Mesenchymal stem cell (in vitro differentiated cells and primary cell): ENCODE data around the gene ADGRG7.

Experiments
- DNase-seq: peaks from one replicate; pipeline ENCODE4 v3.0.0-alpha.2; 2013
- H2AFZ ChIP-seq: one replicate; pipeline ENCODE4 v1.6.1; 2013; ENCODE audit warnings: low read depth, mild to moderate bottlenecking, control low read depth, inconsistent platforms, low read length, moderate library complexity
- H2AK5ac ChIP-seq: 2 replicates; pipeline ENCODE4 v1.6.1; 2013; ENCODE audit warnings: low read length, moderate library complexity, mild to moderate bottlenecking, inconsistent platforms; ENCODE audit not compliant: severe bottlenecking
- H2BK120ac ChIP-seq: one replicate; pipeline ENCODE4 v1.6.1; 2013; ENCODE audit warnings: low read depth, mild to moderate bottlenecking, inconsistent platforms, low read length, moderate library complexity
- H2BK12ac ChIP-seq, 2 experiments: one replicate each; pipeline ENCODE4 v1.6.1; 2013; ENCODE audit warnings: inconsistent platforms in 2 of 2, low read length in 2 of 2, mild to moderate bottlenecking in 2 of 2, moderate library complexity in 2 of 2, control low read depth in 1 of 2
- H2BK15ac ChIP-seq: one replicate; pipeline ENCODE4 v1.6.1; 2013; ENCODE audit warnings: mild to moderate bottlenecking, low read depth, inconsistent platforms; ENCODE audit not compliant: poor library complexity, severe bottlenecking
- H2BK5ac ChIP-seq: 2 replicates; pipeline ENCODE4 v1.6.1; 2013; ENCODE audit warnings: low read depth, mild to moderate bottlenecking, low read length, control low read depth, inconsistent platforms; ENCODE audit not compliant: poor library complexity, severe bottlenecking
- H3K14ac ChIP-seq, 2 experiments: one replicate each; pipeline ENCODE4 v1.6.1; 2013; ENCODE audit warnings: inconsistent platforms in 2 of 2, low read length in 2 of 2, control low read depth in 1 of 2, mild to moderate bottlenecking in 1 of 2, moderate library complexity in 1 of 2
- H3K18ac ChIP-seq, 2 experiments: one replicate each; pipeline ENCODE4 v1.6.1; 2013; ENCODE audit warnings: inconsistent platforms in 2 of 2, low read length in 2 of 2, control low read depth in 1 of 2, low read depth in 1 of 2, mild to moderate bottlenecking in 1 of 2
- H3K23ac ChIP-seq, 2 experiments: one replicate each; pipeline ENCODE4 v1.6.1; 2013; ENCODE audit warnings: inconsistent platforms in 2 of 2, low read length in 2 of 2, mild to moderate bottlenecking in 2 of 2, moderate library complexity in 2 of 2, control low read depth in 1 of 2
- H3K27ac ChIP-seq: 2 replicates; pipeline ENCODE4 v1.5.1; 2013; ENCODE audit warnings: mild to moderate bottlenecking, moderate library complexity, low read length, control low read depth, inconsistent platforms; ENCODE audit not compliant: poor library complexity, severe bottlenecking
- H3K27me3 ChIP-seq, 2 experiments: 2 replicates each; pipeline versions ENCODE4 v1.6.1 to v1.7.0; 2013; ENCODE audit warnings: low read length in 2 of 2, mild to moderate bottlenecking in 2 of 2, moderate library complexity in 2 of 2, control low read depth in 1 of 2, inconsistent platforms in 1 of 2; ENCODE audit not compliant: control insufficient read depth in 1 of 2, insufficient read depth in 1 of 2
- H3K36me3 ChIP-seq, 2 experiments: 2 replicates each; pipeline versions ENCODE4 v1.6.1 to v1.7.0; 2013; ENCODE audit warnings: low read length in 2 of 2, control low read depth in 1 of 2, inconsistent platforms in 1 of 2, low read depth in 1 of 2, mild to moderate bottlenecking in 1 of 2; ENCODE audit not compliant: insufficient read depth in 2 of 2, control insufficient read depth in 1 of 2
- H3K4ac ChIP-seq, 2 experiments: one replicate each; pipeline ENCODE4 v1.6.1; 2013; ENCODE audit warnings: inconsistent platforms in 2 of 2, low read length in 2 of 2, mild to moderate bottlenecking in 2 of 2, moderate library complexity in 2 of 2, control low read depth in 1 of 2, low read depth in 1 of 2
- H3K4me1 ChIP-seq: 2 replicates; pipeline ENCODE4 v1.6.1; 2013; ENCODE audit warnings: low read depth, low read length, control low read depth; ENCODE audit not compliant: control insufficient read depth, insufficient read depth
- H3K4me2 ChIP-seq: 2 replicates; pipeline ENCODE4 v1.6.1; 2013; ENCODE audit warnings: low read length, mild to moderate bottlenecking, inconsistent platforms; ENCODE audit not compliant: poor library complexity, severe bottlenecking
- H3K4me3 ChIP-seq, 2 experiments: 2 replicates each; pipeline versions ENCODE4 v1.5.1 to v1.7.0; 2013; ENCODE audit warnings: low read length in 2 of 2, mild to moderate bottlenecking in 2 of 2, control low read depth in 1 of 2, low read depth in 1 of 2; ENCODE audit not compliant: insufficient read depth in 1 of 2
- H3K79me1 ChIP-seq: replicated peaks from 2 replicates; pipeline ENCODE4 v1.6.1; 2013; ENCODE audit warnings: mild to moderate bottlenecking, control low read depth, low read length, inconsistent platforms; ENCODE audit not compliant: poor library complexity, severe bottlenecking
- H3K9ac ChIP-seq: 2 replicates; pipeline ENCODE4 v1.7.0; 2013; ENCODE audit warnings: mild to moderate bottlenecking, low read length, moderate library complexity
- H3K9me3 ChIP-seq: 2 replicates; pipeline ENCODE4 v1.7.0; 2013; ENCODE audit warnings: mild to moderate bottlenecking, low read length; ENCODE audit not compliant: control insufficient read depth
- H4K8ac ChIP-seq: one replicate; pipeline ENCODE4 v1.6.1; 2013; ENCODE audit warnings: inconsistent platforms, mild to moderate bottlenecking, low read length, moderate library complexity
- H4K91ac ChIP-seq: one replicate; pipeline ENCODE4 v1.6.1; 2013; ENCODE audit warnings: mild to moderate bottlenecking, low read length, inconsistent platforms
- WGBS: methylation state at CpG from one replicate; pipeline ENCODE4 v1.1.7; 2013; ENCODE audit warnings: mixed read lengths; 5-methylcytosine and 5-hydroxymethylcytosine counted together

The ADGRG7 gene

GRCh38 chr3:100695696-100696095, 86.3 kb downstream of the ADGRG7 start:
- no peak overlapping the region for H3K4me2 ChIP-seq
- no peak overlapping the region for H4K91ac ChIP-seq
- no peak overlapping the region for H2AFZ ChIP-seq
- H3K23ac ChIP-seq: no peak overlapping the region
- no peak overlapping the region for H3K4ac ChIP-seq
- H2BK5ac ChIP-seq: no peak overlapping the region
- no peaks in the 10 kb centered on the region for H3K79me1 ChIP-seq
- H2AK5ac ChIP-seq: no peak overlapping the region
- H3K18ac ChIP-seq: no peak overlapping the region
- no peak overlapping the region for H2BK120ac ChIP-seq
- H3K4me1 ChIP-seq: no peaks in the 10 kb centered on the region
- no peak overlapping the region for H3K9ac ChIP-seq
- H3K27ac ChIP-seq: no peak overlapping the region
- H3K4me3 ChIP-seq: no peak overlapping the region
- no peak overlapping the region for H3K14ac ChIP-seq
- H3K27me3 ChIP-seq: peaks cover 7 to 16% of the 10 kb centered on the region in 2 experiments
- no peak overlapping the region for H2BK15ac ChIP-seq
- no peaks in the 10 kb centered on the region for H3K9me3 ChIP-seq
- no peak overlapping the region for H2BK12ac ChIP-seq
- DNase-seq: no peak
- H3K36me3 ChIP-seq: no peaks in the 10 kb centered on the region
- WGBS: 48% methylated on average over 2 of the region's 2 CpGs
- no peak overlapping the region for H4K8ac ChIP-seq

- no peak overlapping the region for H3K4me2 ChIP-seq
- H3K9me3 ChIP-seq: no peaks in the 10 kb centered on the region
- H2BK5ac ChIP-seq: no peak overlapping the region
- no peak overlapping the region for H3K18ac ChIP-seq
- no peaks in the 10 kb centered on the region for H3K36me3 ChIP-seq
- H3K9ac ChIP-seq: no peak overlapping the region
- H2BK15ac ChIP-seq: no peak overlapping the region
- H4K91ac ChIP-seq: no peak overlapping the region
- H2AFZ ChIP-seq: no peak overlapping the region
- H3K27me3 ChIP-seq: peaks cover 7 to 16% of the 10 kb centered on the region in 2 experiments
- no peak overlapping the region for H3K14ac ChIP-seq
- H3K4me3 ChIP-seq: no peak overlapping the region
- WGBS: 82% methylated on average over 3 of the region's 3 CpGs
- no peak overlapping the region for H3K27ac ChIP-seq
- H2AK5ac ChIP-seq: no peak overlapping the region
- no peak overlapping the region for H3K4ac ChIP-seq
- no peak overlapping the region for H2BK120ac ChIP-seq
- no peak overlapping the region for H3K23ac ChIP-seq
- H3K4me1 ChIP-seq: no peaks in the 10 kb centered on the region
- H2BK12ac ChIP-seq: no peak overlapping the region
- H4K8ac ChIP-seq: no peak overlapping the region
- DNase-seq: no peak
- no peaks in the 10 kb centered on the region for H3K79me1 ChIP-seq
These were observed 86.8 kb downstream of the ADGRG7 start for GRCh38 chr3:100696161-100696560.

GRCh38 chr3:100697172-100697571, 87.8 kb downstream of the ADGRG7 start:
- Histone ChIP-seq H3K23ac (no peak overlapping the region), H2AK5ac (no peak overlapping the region), H3K27me3 (peaks cover 7 to 16% of the 10 kb centered on the region in 2 experiments), H3K4ac (no peak overlapping the region), H3K14ac (peak overlapping the region in 1 of 2 experiments; percentile 41), H3K4me3 (no peak overlapping the region), H2BK5ac (no peak overlapping the region), H3K9me3 (no peaks in the 10 kb centered on the region), H3K79me1 (no peaks in the 10 kb centered on the region), H3K9ac (no peak overlapping the region), H4K8ac (no peak overlapping the region), H2AFZ (no peak overlapping the region), H3K4me2 (no peak overlapping the region), H3K18ac (no peak overlapping the region), H3K36me3 (no peaks in the 10 kb centered on the region), H4K91ac (no peak overlapping the region), H2BK15ac (no peak overlapping the region), H2BK120ac (no peak overlapping the region), H3K4me1 (no peaks in the 10 kb centered on the region), H2BK12ac (no peak overlapping the region), H3K27ac (no peak overlapping the region)
- WGBS: 90% methylated on average over 7 of the region's 7 CpGs
- DNase-seq: no peak

GRCh38 chr3:100697723-100698285, 88.4 kb downstream of the ADGRG7 start:
- H3K23ac ChIP-seq: no peak overlapping the region
- H3K27ac ChIP-seq: no peak overlapping the region
- H2BK12ac ChIP-seq: no peak overlapping the region
- H3K9me3 ChIP-seq: no peaks in the 10 kb centered on the region
- H4K91ac ChIP-seq: no peak overlapping the region
- H2AK5ac ChIP-seq: no peak overlapping the region
- H3K79me1 ChIP-seq: no peaks in the 10 kb centered on the region
- H3K4ac ChIP-seq: no peak overlapping the region
- H3K27me3 ChIP-seq: peaks cover 7 to 16% of the 10 kb centered on the region in 2 experiments
- H3K36me3 ChIP-seq: no peaks in the 10 kb centered on the region
- H3K9ac ChIP-seq: no peak overlapping the region
- H2AFZ ChIP-seq: no peak overlapping the region
- 88% methylated on average over 4 of the region's 5 CpGs for WGBS
- no peak overlapping the region for H3K14ac ChIP-seq
- no peak overlapping the region for H4K8ac ChIP-seq
- H2BK15ac ChIP-seq: no peak overlapping the region
- no peak overlapping the region for H3K18ac ChIP-seq
- DNase-seq: no peak
- no peaks in the 10 kb centered on the region for H3K4me1 ChIP-seq
- no peak overlapping the region for H2BK5ac ChIP-seq
- no peak overlapping the region for H2BK120ac ChIP-seq
- no peak overlapping the region for H3K4me3 ChIP-seq
- H3K4me2 ChIP-seq: no peak overlapping the region
